ENCODE measurements around the gene ATP6V0A1.
A peak's percentile ranks its signal among the peaks of the same experiment; 100 is the strongest.
"Not testable (repeated sequence)": the region's sequence is repeated elsewhere in the genome, so short reads cannot be mapped to it uniquely, and the experiment has no call there.

ATP6V0A1 gene

GRCh38 chr17:42458497-42459255 lies at the start of gene ATP6V0A1:
Gene ATP6V0A1, plus strand, starts transcription at chr17:42458878. Its CDS starts 2,017 bp downstream, at chr17:42460895.
- peak; percentile 96 for DNase-seq

- no peak for DNase-seq
Measured at GRCh38 chr17:42409523-42410318, 49.0 kb upstream of the ATP6V0A1 start.

GRCh38 chr17:42410319-42410685 lies 48.4 kb upstream of the ATP6V0A1 start:
- no peak for DNase-seq

- no peak for DNase-seq
Measured at GRCh38 chr17:42411361-42411760, 47.3 kb upstream of the ATP6V0A1 start.

- DNase-seq: no peak
Measured at GRCh38 chr17:42411905-42412679, 46.6 kb upstream of the ATP6V0A1 start.

- DNase-seq: no peak
Measured at GRCh38 chr17:42413464-42414040, 45.1 kb upstream of the ATP6V0A1 start.

GRCh38 chr17:42414704-42415409 lies 43.8 kb upstream of the ATP6V0A1 start:
- DNase-seq: no peak

GRCh38 chr17:42417981-42418380 lies 40.7 kb upstream of the ATP6V0A1 start:
- DNase-seq: not testable (repeated sequence)

GRCh38 chr17:42421136-42421506 lies 37.6 kb upstream of the ATP6V0A1 start:
- no peak for DNase-seq

GRCh38 chr17:42421507-42422338 lies 37.0 kb upstream of the ATP6V0A1 start:
- DNase-seq: peak; percentile 44

- peak; percentile 63 for DNase-seq
Measured at GRCh38 chr17:42422412-42422957, 36.2 kb upstream of the ATP6V0A1 start.

- DNase-seq: peak; percentile 95
Measured at GRCh38 chr17:42422958-42423712, 35.5 kb upstream of the ATP6V0A1 start, which contains the start of gene CAVIN1. Gene CAVIN1, minus strand, starts transcription at chr17:42423256. Its CDS starts 159 bp downstream, at chr17:42423097.

GRCh38 chr17:42423766-42424165 lies 34.9 kb upstream of the ATP6V0A1 start:
- DNase-seq: no peak

- DNase-seq: no peak
Measured at GRCh38 chr17:42424991-42425610, 33.6 kb upstream of the ATP6V0A1 start.

- peak; percentile 85 for DNase-seq
Measured at GRCh38 chr17:42428141-42428944, 30.3 kb upstream of the ATP6V0A1 start.

GRCh38 chr17:42429726-42430447 lies 28.8 kb upstream of the ATP6V0A1 start:
- peak; percentile 26 for DNase-seq

- DNase-seq: no peak
Measured at GRCh38 chr17:42431758-42432161, 26.9 kb upstream of the ATP6V0A1 start.

GRCh38 chr17:42436391-42436790 lies 22.3 kb upstream of the ATP6V0A1 start:
- DNase-seq: no peak
